Measurements from ENCODE around the gene MAP3K7CL.

DNA sequence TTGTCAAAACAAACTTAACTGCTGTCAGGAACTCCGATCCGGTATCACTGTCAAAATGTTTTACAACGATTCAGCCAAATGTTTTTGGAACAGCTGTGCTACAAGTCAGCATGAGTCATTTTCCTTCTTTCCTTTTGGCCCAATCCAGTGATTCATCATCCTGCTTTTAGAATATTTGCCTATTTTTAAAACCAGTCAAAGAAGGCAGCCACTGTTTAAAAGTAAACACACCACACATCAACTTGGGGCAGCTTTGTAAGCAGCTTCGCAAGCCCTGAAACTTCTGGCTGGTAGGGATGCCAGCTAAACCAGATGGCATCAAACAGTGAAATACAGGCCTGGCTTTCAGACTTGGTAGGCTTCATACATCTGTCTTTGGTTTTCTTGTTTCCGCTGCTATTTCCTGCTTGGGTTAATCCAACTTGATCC lies 14.9 kb downstream of the MAP3K7CL start:
- TF ChIP-seq, protein P1, sequence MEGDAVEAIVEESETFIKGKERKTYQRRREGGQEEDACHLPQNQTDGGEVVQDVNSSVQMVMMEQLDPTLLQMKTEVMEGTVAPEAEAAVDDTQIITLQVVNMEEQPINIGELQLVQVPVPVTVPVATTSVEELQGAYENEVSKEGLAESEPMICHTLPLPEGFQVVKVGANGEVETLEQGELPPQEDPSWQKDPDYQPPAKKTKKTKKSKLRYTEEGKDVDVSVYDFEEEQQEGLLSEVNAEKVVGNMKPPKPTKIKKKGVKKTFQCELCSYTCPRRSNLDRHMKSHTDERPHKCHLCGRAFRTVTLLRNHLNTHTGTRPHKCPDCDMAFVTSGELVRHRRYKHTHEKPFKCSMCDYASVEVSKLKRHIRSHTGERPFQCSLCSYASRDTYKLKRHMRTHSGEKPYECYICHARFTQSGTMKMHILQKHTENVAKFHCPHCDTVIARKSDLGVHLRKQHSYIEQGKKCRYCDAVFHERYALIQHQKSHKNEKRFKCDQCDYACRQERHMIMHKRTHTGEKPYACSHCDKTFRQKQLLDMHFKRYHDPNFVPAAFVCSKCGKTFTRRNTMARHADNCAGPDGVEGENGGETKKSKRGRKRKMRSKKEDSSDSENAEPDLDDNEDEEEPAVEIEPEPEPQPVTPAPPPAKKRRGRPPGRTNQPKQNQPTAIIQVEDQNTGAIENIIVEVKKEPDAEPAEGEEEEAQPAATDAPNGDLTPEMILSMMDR (IDR thresholded peaks at IDR 0.05): no peak
- TF ChIP-seq POLR2A (IDR thresholded peaks at IDR 0.05): no peak
